Activated B cell treated with CpG ODN at 0.5 μM for 24 hours (primary cell): ENCODE results near the gene CCDC85B. TPM values are rescaled to one million over a fixed set of nuclear protein-coding genes. Genes with fewer than 3 reads are reported as not detected.
A peak's percentile ranks its signal among the peaks of the same experiment; 100 is the strongest.

Experiments used
- ATAC-seq: fragments of 200-7000 bp; cut with Tn5 transposase; one replicate; pipeline ENCODE4 v1.10.0; 2021; ENCODE audit warnings: low read depth, mild to moderate bottlenecking, moderate library complexity
- CTCF ChIA-PET: fragments of 350-600 bp; sonication (Branson Sonifier 250); formaldehyde crosslinking; loops from one replicate; lab custom pipeline; 2021; ENCODE audit warnings: antibody characterized with exemption; lab: Charles Lee
- POLR2A ChIA-PET: fragments of 350-600 bp; sonication (Branson Sonifier 250); formaldehyde crosslinking; loops from one replicate; lab custom pipeline; 2021; ENCODE audit warnings: antibody characterized with exemption; lab: Charles Lee
- DNase-seq: peaks from one replicate; pipeline ENCODE4 v3.0.0; 2022
- H3K27ac Mint-ChIP-seq: one replicate; pipeline ENCODE4 v1.8.0; 2020; ENCODE audit warnings: mixed read lengths
- H3K27me3 Mint-ChIP-seq: one replicate; pipeline ENCODE4 v1.8.0; 2021; ENCODE audit warnings: mixed read lengths
- H3K36me3 Mint-ChIP-seq: one replicate; pipeline ENCODE4 v1.8.0; 2021; ENCODE audit warnings: low read depth, mixed read lengths
- H3K4me1 Mint-ChIP-seq: one replicate; pipeline ENCODE4 v1.8.0; 2021; ENCODE audit warnings: mixed read lengths
- H3K4me3 Mint-ChIP-seq: one replicate; pipeline ENCODE4 v1.8.0; 2020; ENCODE audit warnings: mild to moderate bottlenecking, mixed read lengths
- H3K9me3 Mint-ChIP-seq: one replicate; pipeline ENCODE4 v1.8.0; 2020; ENCODE audit warnings: mixed read lengths
- intact Hi-C: fragments of 100-400 bp; cut with micrococcal nuclease; formaldehyde crosslinking; loops from one replicate; pipeline ENCODE4 v1.15.1; 2024
- total RNA-seq: library from RNA; stranded (reverse); gene quantifications from 2 replicates; pipeline ENCODE4 v1.2.3, GENCODE V29; 2022
- TF ChIP-seq, protein P1 (sequence below): fragments of 200-600 bp; IDR thresholded peaks from one replicate; pipeline ENCODE4 v1.8.0; 2022; ENCODE audit warnings: antibody characterized with exemption, mild to moderate bottlenecking

The CCDC85B gene
- total RNA-seq, 1 donor from 2014 or later: 21.6 TPM

- intact Hi-C loops: loop anchor here (1.0 to 10.0 kb wide), 4 partner anchors 24 to 251 kb away; partner anchors contain the start of gene MUS81
- H3K4me1 Mint-ChIP-seq: peaks cover 53% of the 10 kb centered on the region
- H3K36me3 Mint-ChIP-seq: peaks cover 49% of the 10 kb centered on the region
- H3K27ac Mint-ChIP-seq: peak overlapping the region; percentile 69
- TF ChIP-seq, protein P1, sequence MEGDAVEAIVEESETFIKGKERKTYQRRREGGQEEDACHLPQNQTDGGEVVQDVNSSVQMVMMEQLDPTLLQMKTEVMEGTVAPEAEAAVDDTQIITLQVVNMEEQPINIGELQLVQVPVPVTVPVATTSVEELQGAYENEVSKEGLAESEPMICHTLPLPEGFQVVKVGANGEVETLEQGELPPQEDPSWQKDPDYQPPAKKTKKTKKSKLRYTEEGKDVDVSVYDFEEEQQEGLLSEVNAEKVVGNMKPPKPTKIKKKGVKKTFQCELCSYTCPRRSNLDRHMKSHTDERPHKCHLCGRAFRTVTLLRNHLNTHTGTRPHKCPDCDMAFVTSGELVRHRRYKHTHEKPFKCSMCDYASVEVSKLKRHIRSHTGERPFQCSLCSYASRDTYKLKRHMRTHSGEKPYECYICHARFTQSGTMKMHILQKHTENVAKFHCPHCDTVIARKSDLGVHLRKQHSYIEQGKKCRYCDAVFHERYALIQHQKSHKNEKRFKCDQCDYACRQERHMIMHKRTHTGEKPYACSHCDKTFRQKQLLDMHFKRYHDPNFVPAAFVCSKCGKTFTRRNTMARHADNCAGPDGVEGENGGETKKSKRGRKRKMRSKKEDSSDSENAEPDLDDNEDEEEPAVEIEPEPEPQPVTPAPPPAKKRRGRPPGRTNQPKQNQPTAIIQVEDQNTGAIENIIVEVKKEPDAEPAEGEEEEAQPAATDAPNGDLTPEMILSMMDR: no peak
- CTCF ChIA-PET: interaction anchor here (0.6 to 4.0 kb wide), 38 partner anchors 8 to 342 kb away, joined by 3 to 67 read pairs (median 6); partner anchors contain the start of genes AP5B1, BANF1, EIF1AD and FOSL1
- no peaks in the 10 kb centered on the region for H3K27me3 Mint-ChIP-seq
- no peak for ATAC-seq
- POLR2A ChIA-PET: interaction anchor here (0.6 to 11.8 kb wide), 18 partner anchors 10 to 243 kb away, joined by 3 to 340 read pairs (median 6); partner anchors contain the start of genes BANF1, C11orf68, CFL1 and DRAP1
- H3K4me3 Mint-ChIP-seq: no peak overlapping the region
- no peaks in the 10 kb centered on the region for H3K9me3 Mint-ChIP-seq
- DNase-seq: no peak
These were observed 6.4 kb upstream of the CCDC85B start for GRCh38 chr11:65883786-65884715.

- intact Hi-C loops: loop anchor here (1.0 to 10.0 kb wide), 4 partner anchors 24 to 250 kb away; partner anchors contain the start of gene MUS81
These were observed 5.8 kb upstream of the CCDC85B start for GRCh38 chr11:65884716-65885092.

DNA sequence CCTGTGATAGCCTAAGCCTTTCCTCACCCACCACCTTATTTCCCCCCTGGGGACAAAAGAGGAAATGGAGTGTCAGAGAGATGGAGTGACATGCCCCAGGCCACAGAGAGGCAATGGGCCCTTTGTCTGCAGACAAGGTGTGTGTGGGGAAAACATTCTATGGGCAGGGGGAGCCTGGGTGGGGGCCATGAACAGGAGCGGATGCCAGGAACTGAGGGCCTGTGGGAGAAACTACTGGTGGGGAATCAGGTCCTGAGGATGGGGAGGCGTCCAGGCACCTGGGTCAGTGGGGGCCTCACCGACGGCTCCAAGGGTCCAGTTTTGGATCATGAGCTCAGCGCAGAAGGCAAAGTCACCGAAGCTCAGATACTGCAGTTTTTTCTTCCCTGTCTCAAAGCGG is 5.2 kb upstream of the CCDC85B start:
- ATAC-seq (no peak), DNase-seq (no peak)
- H3K4me3 Mint-ChIP-seq: no peak overlapping the region
- CTCF ChIA-PET: interaction anchor here (0.6 to 4.0 kb wide), 40 partner anchors 9 to 343 kb away, joined by 3 to 67 read pairs (median 6); partner anchors contain the start of genes AP5B1, BANF1, EIF1AD and FOSL1
- TF ChIP-seq, protein P1: no peak
- intact Hi-C loops: loop anchor here (10.0 kb wide), 1 partner anchor 250 kb away; no protein-coding TSS in a partner anchor
- POLR2A ChIA-PET: interaction anchor here (0.6 to 11.8 kb wide), 16 partner anchors 9 to 360 kb away, joined by 3 to 340 read pairs (median 6); partner anchors contain the start of genes BANF1, C11orf68, CFL1 and DRAP1
- H3K27ac Mint-ChIP-seq: peak overlapping the region; percentile 69
- no peaks in the 10 kb centered on the region for H3K9me3 Mint-ChIP-seq
- H3K27me3 Mint-ChIP-seq: no peaks in the 10 kb centered on the region
- H3K36me3 Mint-ChIP-seq: peaks cover 49% of the 10 kb centered on the region
- peaks cover 58% of the 10 kb centered on the region for H3K4me1 Mint-ChIP-seq

More at GRCh38 chr11:65884716-65885092, 5.8 kb upstream of the CCDC85B start:
- TF ChIP-seq, protein P1: no peak
- peaks cover 55% of the 10 kb centered on the region for H3K4me1 Mint-ChIP-seq
- peaks cover 49% of the 10 kb centered on the region for H3K36me3 Mint-ChIP-seq
- H3K9me3 Mint-ChIP-seq: no peaks in the 10 kb centered on the region
- CTCF ChIA-PET: interaction anchor here (0.6 to 4.0 kb wide), 40 partner anchors 8 to 343 kb away, joined by 3 to 67 read pairs (median 5); partner anchors contain the start of genes AP5B1, BANF1, EIF1AD and FOSL1
- POLR2A ChIA-PET: interaction anchor here (0.6 to 11.8 kb wide), 20 partner anchors 9 to 360 kb away, joined by 3 to 340 read pairs (median 5); partner anchors contain the start of genes BANF1, C11orf68, CFL1 and DRAP1
- DNase-seq: peak; percentile 80
- peak; percentile 45 for ATAC-seq
- peak overlapping the region; percentile 32 for H3K4me3 Mint-ChIP-seq
- H3K27me3 Mint-ChIP-seq: no peaks in the 10 kb centered on the region
- peak overlapping the region; percentile 69 for H3K27ac Mint-ChIP-seq

DNA sequence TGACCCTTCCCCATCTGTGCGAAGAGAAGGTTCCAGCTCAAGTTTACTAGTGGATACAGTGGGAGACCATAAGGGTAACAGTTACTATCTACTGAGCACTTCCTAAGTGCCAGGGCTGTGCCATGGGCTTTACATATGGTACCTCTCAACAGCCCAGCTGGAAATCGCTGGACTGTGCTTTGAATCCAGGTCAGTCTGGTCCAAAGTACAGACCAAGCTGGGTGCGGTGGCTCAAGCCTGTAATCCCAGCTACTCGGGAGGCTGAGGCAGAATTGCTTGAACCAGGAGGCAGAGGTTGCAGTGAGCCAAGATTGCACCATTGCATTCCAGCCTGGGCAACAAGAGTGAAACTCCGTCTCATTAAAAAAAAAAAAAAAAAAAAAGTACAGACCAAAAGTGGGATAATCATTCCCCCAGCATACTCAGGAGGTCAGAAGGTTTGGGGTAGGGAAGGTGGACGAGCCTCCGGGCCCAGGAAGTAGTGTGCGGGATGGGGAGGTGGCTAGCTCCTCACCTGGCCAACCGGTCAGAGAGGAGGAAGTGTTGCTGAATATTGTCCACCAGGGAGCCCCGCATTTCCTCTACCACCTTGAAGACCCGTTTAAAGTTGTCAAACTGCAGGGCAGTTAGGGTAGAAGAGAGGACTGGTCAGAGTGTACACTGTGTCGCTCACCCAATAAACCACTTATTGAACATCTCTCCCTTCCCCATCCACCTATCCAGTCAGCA is 4.5 kb upstream of the CCDC85B start:
- H3K4me1 Mint-ChIP-seq: peaks cover 57% of the 10 kb centered on the region
- CTCF ChIA-PET: interaction anchor here (0.6 to 4.0 kb wide), 15 partner anchors 8 to 174 kb away, joined by 3 to 67 read pairs (median 9); partner anchors contain the start of genes KAT5, MUS81 and SNX32
- POLR2A ChIA-PET: interaction anchor here (0.7 to 11.8 kb wide), 10 partner anchors 8 to 790 kb away, joined by 3 to 340 read pairs (median 7); partner anchors contain the start of genes BANF1, CFL1, EFEMP2 and EIF1AD
- no peak overlapping the region for H3K4me3 Mint-ChIP-seq
- H3K36me3 Mint-ChIP-seq: peaks cover 49% of the 10 kb centered on the region
- intact Hi-C loops: loop anchor here (10.0 kb wide), 1 partner anchor 249 kb away; no protein-coding TSS in a partner anchor
- H3K27ac Mint-ChIP-seq: no peak overlapping the region
- ATAC-seq: no peak
- no peaks in the 10 kb centered on the region for H3K9me3 Mint-ChIP-seq
- DNase-seq: no peak
- H3K27me3 Mint-ChIP-seq: no peaks in the 10 kb centered on the region
- TF ChIP-seq, protein P1: no peak
